GM13976 (cell line): Measurements from ENCODE around the gene ATL1.

Experiments used
- DNase-seq: peaks from one replicate; pipeline ENCODE4 v3.0.0; 2012; ENCODE audit warnings: low spot score
- in situ Hi-C: fragments of 300-500 bp; cut with MboI; formaldehyde crosslinking; loops from one replicate; pipeline ENCODE4 v1.12.0; 2022; ENCODE audit warnings: low sequenced_read_pairs, mixed read lengths, inconsistent platforms; ENCODE audit not compliant: unreplicated experiment
- TF ChIP-seq, protein P1 (sequence below): IDR thresholded peaks from 2 replicates; pipeline ENCODE4 v1.5.1; 2012; ENCODE audit warnings: borderline replicate concordance, mild to moderate bottlenecking; ENCODE audit not compliant: insufficient read depth; ENCODE audit errors: extremely low read depth, missing control alignments, control extremely low read depth

The ATL1 gene

DNA sequence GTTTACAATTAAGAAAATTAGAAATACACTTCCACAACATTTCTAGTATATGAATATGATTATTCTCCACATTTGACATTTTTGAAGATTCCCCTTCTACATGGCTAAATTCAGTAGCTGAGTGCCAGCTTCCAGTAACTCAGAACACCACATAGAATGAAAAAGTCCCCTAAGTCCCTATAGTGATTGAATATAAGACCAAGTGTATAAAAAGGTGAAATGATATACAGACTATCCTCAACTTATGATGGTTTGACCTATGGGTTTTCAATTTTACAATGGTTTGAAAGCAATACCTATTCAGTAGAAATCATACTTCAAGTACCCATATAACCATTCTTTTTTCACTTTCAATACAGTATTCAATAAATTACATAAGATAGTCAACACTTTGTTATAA lies 15.8 kb downstream of the ATL1 start:
- in situ Hi-C loops = no loop called here
- DNase-seq = no peak
- TF ChIP-seq, protein P1, sequence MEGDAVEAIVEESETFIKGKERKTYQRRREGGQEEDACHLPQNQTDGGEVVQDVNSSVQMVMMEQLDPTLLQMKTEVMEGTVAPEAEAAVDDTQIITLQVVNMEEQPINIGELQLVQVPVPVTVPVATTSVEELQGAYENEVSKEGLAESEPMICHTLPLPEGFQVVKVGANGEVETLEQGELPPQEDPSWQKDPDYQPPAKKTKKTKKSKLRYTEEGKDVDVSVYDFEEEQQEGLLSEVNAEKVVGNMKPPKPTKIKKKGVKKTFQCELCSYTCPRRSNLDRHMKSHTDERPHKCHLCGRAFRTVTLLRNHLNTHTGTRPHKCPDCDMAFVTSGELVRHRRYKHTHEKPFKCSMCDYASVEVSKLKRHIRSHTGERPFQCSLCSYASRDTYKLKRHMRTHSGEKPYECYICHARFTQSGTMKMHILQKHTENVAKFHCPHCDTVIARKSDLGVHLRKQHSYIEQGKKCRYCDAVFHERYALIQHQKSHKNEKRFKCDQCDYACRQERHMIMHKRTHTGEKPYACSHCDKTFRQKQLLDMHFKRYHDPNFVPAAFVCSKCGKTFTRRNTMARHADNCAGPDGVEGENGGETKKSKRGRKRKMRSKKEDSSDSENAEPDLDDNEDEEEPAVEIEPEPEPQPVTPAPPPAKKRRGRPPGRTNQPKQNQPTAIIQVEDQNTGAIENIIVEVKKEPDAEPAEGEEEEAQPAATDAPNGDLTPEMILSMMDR = no peak

DNA sequence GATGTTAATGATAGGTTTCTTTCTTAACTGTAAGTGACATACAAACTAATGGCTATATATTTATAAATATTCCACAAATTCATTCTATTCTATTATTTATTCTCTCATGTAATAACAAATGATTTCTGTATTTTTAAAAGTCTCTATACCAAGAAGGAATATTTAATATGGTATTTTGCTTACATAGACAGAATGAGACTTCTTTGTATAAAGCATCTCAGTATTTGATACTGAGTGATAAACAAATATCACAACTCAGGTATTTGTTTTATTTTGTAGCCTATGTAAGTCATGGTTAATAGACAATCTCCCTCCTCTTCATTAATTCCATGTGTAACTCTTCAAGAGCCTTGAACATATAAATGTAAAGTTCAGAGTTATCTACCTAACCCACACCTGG lies 18.0 kb downstream of the ATL1 start:
- no peak for DNase-seq
- in situ Hi-C loops = no loop called here
- TF ChIP-seq, protein P1 = no peak

DNA sequence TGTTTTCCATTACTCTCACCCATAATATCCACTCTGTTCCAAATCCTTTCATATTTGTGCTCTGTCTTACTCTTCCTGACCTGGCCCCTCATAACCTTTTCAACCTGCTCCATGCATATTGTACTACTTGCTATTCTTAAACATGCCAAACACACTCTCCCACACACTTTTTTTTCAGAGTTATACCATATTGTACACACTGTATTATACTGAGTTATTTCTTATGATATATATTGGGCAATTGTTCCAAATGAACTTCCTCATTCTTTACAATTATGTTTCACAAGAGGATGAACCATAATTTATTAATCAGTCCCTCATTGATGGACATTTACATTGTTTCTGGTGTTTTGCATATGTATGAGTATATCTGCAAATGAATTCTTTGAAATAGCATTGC lies 18.5 kb downstream of the ATL1 start:
- DNase-seq = no peak
- TF ChIP-seq, protein P1 = no peak
- in situ Hi-C loops = no loop called here

DNA sequence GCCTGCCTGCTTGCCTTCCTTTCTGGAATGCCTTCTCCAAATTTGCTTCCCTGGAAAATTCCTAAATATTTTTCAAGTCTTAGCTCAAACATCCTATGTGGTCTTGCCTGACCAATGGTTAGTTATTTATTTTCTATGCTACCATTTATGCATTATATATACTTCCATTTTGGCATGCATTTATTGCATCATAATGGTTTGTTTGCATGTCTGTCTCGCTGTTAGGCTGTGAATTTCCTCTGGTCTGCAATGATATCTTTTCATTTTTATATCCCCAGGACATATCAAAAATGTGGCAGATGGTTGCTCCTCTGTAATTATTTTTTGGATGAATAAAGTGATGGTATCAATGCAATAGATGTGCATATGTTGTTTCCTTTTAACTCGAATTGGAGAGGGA lies 30.5 kb downstream of the ATL1 start:
- TF ChIP-seq, protein P1 = no peak
- in situ Hi-C loops = no loop called here

DNA sequence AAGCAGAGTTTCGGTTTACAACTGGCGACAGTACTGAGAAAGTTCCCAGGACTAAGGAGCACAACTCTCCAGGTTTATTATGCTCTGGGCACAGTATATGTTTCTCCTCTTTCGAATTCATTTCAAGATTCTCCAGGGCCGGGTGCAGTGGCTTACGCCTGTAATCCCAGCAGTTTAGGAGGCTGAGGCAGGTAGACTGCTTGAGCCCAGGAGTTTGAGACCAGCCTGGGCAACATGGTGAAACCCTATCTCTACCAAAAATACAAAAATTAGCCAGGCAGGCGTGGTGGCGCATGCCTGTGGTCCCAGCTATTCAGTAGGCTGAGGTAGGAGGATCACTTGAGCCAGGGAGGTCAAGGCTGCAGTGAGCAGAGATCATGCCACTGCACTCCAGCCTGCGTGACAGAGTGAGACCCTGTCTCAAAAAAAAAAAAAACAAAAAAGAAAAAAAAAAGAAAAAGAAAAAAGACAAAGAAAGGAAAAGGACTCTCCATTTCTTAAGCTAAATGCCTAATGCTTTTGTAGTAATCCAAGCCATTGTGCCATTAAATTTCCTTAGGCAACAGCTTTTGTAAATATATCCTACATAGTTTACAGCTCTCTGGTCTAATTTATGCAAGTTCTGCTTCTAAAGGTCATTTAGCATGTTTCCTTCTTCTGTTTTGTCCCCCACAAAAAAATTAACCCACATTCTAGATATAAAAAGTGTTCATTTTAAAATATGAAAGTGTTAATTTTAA lies 34.8 kb downstream of the ATL1 start:
- DNase-seq = no peak
- TF ChIP-seq, protein P1 = no peak
- in situ Hi-C loops = no loop called here

More for the DNA sequence above, 30.5 kb downstream of the ATL1 start:
- DNase-seq = no peak

DNA sequence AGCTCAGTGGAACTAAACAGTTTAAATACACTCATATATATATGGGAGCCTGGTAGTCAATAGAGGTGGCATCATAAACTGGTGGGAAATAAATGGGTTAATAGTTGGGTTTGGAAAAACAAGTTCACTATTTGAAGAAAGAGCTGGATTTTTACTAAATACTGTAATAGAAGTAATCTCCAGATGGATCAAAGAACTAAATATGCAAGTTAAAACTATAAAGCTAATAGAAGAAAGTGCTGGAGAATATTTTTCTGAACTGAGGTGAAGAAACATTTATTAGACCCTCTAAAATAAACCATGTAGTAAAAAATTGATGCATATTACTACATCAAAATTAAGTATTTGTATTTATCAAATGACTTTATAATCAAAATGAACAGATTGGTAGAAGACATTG lies 38.8 kb downstream of the ATL1 start:
- in situ Hi-C loops = no loop called here
- DNase-seq = no peak
- TF ChIP-seq, protein P1 = no peak
